ENCODE results near the gene ALCAM.

- TF ChIP-seq CTCF (conservative IDR thresholded peaks at IDR 0.05; ENCODE audit: low read depth, low read length) (no peak), EZH2 (IDR thresholded peaks at IDR 0.05; ENCODE audit: borderline replicate concordance, low read depth, low read length, poor library complexity, severe bottlenecking) (no peak)
Measured at GRCh38 chr3:105431200-105431599, 64.5 kb downstream of the ALCAM start.
